H9 (cell line): Measurements from ENCODE around the gene JUP. TPM values are rescaled to one million over a fixed set of nuclear protein-coding genes. Genes with fewer than 3 reads are reported as not detected.
A peak's percentile ranks its signal among the peaks of the same experiment; 100 is the strongest.
"Not testable (repeated sequence)": the region's sequence is repeated elsewhere in the genome, so short reads cannot be mapped to it uniquely, and the experiment has no call there.

Source experiments
- DNase-seq: peaks from one replicate; pipeline ENCODE4 v3.0.0-alpha.2; 2017
- H2AFZ ChIP-seq: one replicate; pipeline ENCODE4 v1.6.1; 2013; ENCODE audit warnings: mild to moderate bottlenecking, low read length, control low read depth, moderate library complexity
- H2AK5ac ChIP-seq: 2 replicates; pipeline ENCODE4 v1.6.1; 2013; ENCODE audit warnings: low read length, control low read depth, mixed read lengths; ENCODE audit not compliant: insufficient read length
- H2BK120ac ChIP-seq: one replicate; pipeline ENCODE4 v1.6.1; 2013; ENCODE audit warnings: low read depth, mild to moderate bottlenecking, low read length, control low read depth, inconsistent platforms; ENCODE audit not compliant: poor library complexity, severe bottlenecking
- H2BK12ac ChIP-seq: 2 replicates; pipeline ENCODE4 v1.6.1; 2013; ENCODE audit warnings: low read length, control low read depth, mixed read lengths, low read depth; ENCODE audit not compliant: insufficient read length
- H2BK15ac ChIP-seq: 2 replicates; pipeline ENCODE4 v1.6.1; 2013; ENCODE audit warnings: low read depth, low read length, control low read depth
- H2BK20ac ChIP-seq: one replicate; pipeline ENCODE4 v1.6.1; 2013; ENCODE audit warnings: low read depth, mild to moderate bottlenecking, low read length, control low read depth, inconsistent platforms; ENCODE audit not compliant: poor library complexity, severe bottlenecking
- H2BK5ac ChIP-seq: 2 replicates; pipeline ENCODE4 v1.6.1; 2013; ENCODE audit warnings: low read length, control low read depth, mixed read lengths; ENCODE audit not compliant: insufficient read length
- H3K14ac ChIP-seq: 2 replicates; pipeline ENCODE4 v1.6.1; 2013; ENCODE audit warnings: low read length, control low read depth; ENCODE audit not compliant: insufficient read depth
- H3K18ac ChIP-seq: 2 replicates; pipeline ENCODE4 v1.6.1; 2013; ENCODE audit warnings: low read depth, mild to moderate bottlenecking, mixed read lengths, low read length, control low read depth; ENCODE audit not compliant: insufficient read length
- H3K23ac ChIP-seq: 2 replicates; pipeline ENCODE4 v1.6.1; 2013; ENCODE audit warnings: low read length, control low read depth, mixed read lengths, low read depth; ENCODE audit not compliant: insufficient read length
- H3K23me2 ChIP-seq: 2 replicates; pipeline ENCODE4 v1.6.1; 2013; ENCODE audit warnings: low read depth, mild to moderate bottlenecking, mixed read lengths, low read length, control low read depth; ENCODE audit not compliant: insufficient read length, poor library complexity, severe bottlenecking
- H3K27ac ChIP-seq: 2 replicates; pipeline ENCODE4 v1.5.1; 2013; ENCODE audit warnings: low read length, control low read depth, mixed read lengths, low read depth; ENCODE audit not compliant: insufficient read length
- H3K27me3 ChIP-seq: 2 replicates; pipeline ENCODE4 v1.6.1; 2013; ENCODE audit warnings: low read length, control low read depth, inconsistent platforms; ENCODE audit not compliant: insufficient read depth
- H3K4ac ChIP-seq: 2 replicates; pipeline ENCODE4 v1.6.1; 2013; ENCODE audit warnings: low read depth, mild to moderate bottlenecking, control low read depth, inconsistent platforms, low read length, moderate library complexity
- H3K4me1 ChIP-seq: 2 replicates; pipeline ENCODE4 v1.6.1; 2013; ENCODE audit warnings: low read length, control low read depth, inconsistent platforms; ENCODE audit not compliant: insufficient read depth
- H3K4me2 ChIP-seq: 2 replicates; pipeline ENCODE4 v1.6.1; 2013; ENCODE audit warnings: low read length, control low read depth, mixed read lengths; ENCODE audit not compliant: insufficient read length, insufficient read depth
- H3K56ac ChIP-seq: 2 replicates; pipeline ENCODE4 v1.6.1; 2013; ENCODE audit warnings: low read depth, mild to moderate bottlenecking, mixed read lengths, low read length, control low read depth; ENCODE audit not compliant: insufficient read length
- H3K79me1 ChIP-seq: 2 replicates; pipeline ENCODE4 v1.6.1; 2013; ENCODE audit warnings: low read depth, mild to moderate bottlenecking, moderate library complexity, low read length, control low read depth, inconsistent platforms; ENCODE audit not compliant: insufficient read depth, poor library complexity, severe bottlenecking
- H3K79me2 ChIP-seq: 2 replicates; pipeline ENCODE4 v1.6.1; 2013; ENCODE audit warnings: low read length, control low read depth, inconsistent platforms; ENCODE audit not compliant: insufficient read depth
- H3K9ac ChIP-seq: 2 replicates; pipeline ENCODE4 v1.6.1; 2013; ENCODE audit warnings: low read length, control low read depth, mixed read lengths; ENCODE audit not compliant: insufficient read length; ENCODE audit errors: extremely low read depth
- H3K9me3 ChIP-seq: one replicate; pipeline ENCODE4 v1.6.1; 2013; ENCODE audit warnings: low read depth, low read length, inconsistent platforms; ENCODE audit not compliant: control insufficient read depth
- H3T11ph ChIP-seq: one replicate; pipeline ENCODE4 v1.6.1; 2013; ENCODE audit warnings: mild to moderate bottlenecking, low read length, control low read depth, inconsistent platforms
- H4K20me1 ChIP-seq: one replicate; pipeline ENCODE4 v1.6.1; 2013; ENCODE audit not compliant: control insufficient read depth, insufficient read length, insufficient read depth
- H4K5ac ChIP-seq: 2 replicates; pipeline ENCODE4 v1.6.1; 2013; ENCODE audit warnings: low read depth, mild to moderate bottlenecking, mixed read lengths, low read length, control low read depth; ENCODE audit not compliant: insufficient read length
- H4K8ac ChIP-seq: replicated peaks from 2 replicates; pipeline ENCODE4 v1.6.1; 2013; ENCODE audit warnings: low read length, control low read depth, mixed read lengths, low read depth; ENCODE audit not compliant: insufficient read length
- H4K91ac ChIP-seq: 2 replicates; pipeline ENCODE4 v1.6.1; 2013; ENCODE audit warnings: low read depth, mild to moderate bottlenecking, moderate library complexity, mixed read lengths, low read length, control low read depth; ENCODE audit not compliant: insufficient read length
- H3K27ac Mint-ChIP-seq, 3 experiments: 2 replicates in 2 of 3; 3 replicates in 1 of 3; pipeline ENCODE4 v1.8.0; 2020 to 2021; ENCODE audit warnings: mixed read lengths in 3 of 3, mild to moderate bottlenecking in 1 of 3, moderate library complexity in 1 of 3
- H3K27me3 Mint-ChIP-seq: 2 replicates; pipeline ENCODE4 v1.8.0; 2021; ENCODE audit warnings: low read depth, mild to moderate bottlenecking, moderate library complexity, mixed read lengths
- H3K36me3 Mint-ChIP-seq, 3 experiments: 2 replicates in 2 of 3; 3 replicates in 1 of 3; pipeline ENCODE4 v1.8.0; 2020 to 2021; ENCODE audit warnings: low read depth in 3 of 3, mixed read lengths in 3 of 3; ENCODE audit not compliant: insufficient read depth in 1 of 3
- H3K4me1 Mint-ChIP-seq, 2 experiments: 2 replicates each; pipeline ENCODE4 v1.8.0; 2020; ENCODE audit warnings: mixed read lengths in 2 of 2
- H3K4me3 Mint-ChIP-seq, 2 experiments: 2 replicates in 1 of 2; 3 replicates in 1 of 2; pipeline ENCODE4 v1.8.0; 2020 to 2021; ENCODE audit warnings: mild to moderate bottlenecking in 2 of 2, mixed read lengths in 2 of 2, moderate library complexity in 1 of 2
- H3K9me3 Mint-ChIP-seq, 2 experiments: 2 replicates in 1 of 2; 3 replicates in 1 of 2; pipeline ENCODE4 v1.8.0; 2020; ENCODE audit warnings: mild to moderate bottlenecking in 2 of 2, mixed read lengths in 2 of 2, moderate library complexity in 1 of 2
- WGBS: extraction: QIAGEN DNeasy Blood & Tissue Kit; methylation state at CpG from one replicate; pipeline ENCODE4 v1.1.7; 2013; ENCODE audit warnings: missing lambda C conversion rate, low lambda C conversion rate, mixed read lengths; ENCODE audit not compliant: insufficient read length; ENCODE audit errors: extremely low coverage; 5-methylcytosine and 5-hydroxymethylcytosine counted together
- total RNA-seq: library from RNA; stranded (reverse); gene quantifications from 2 replicates; pipeline ENCODE4 v1.2.1, GENCODE V29; 2021
- TF ChIP-seq, protein P1 (sequence below): fragments of 200-600 bp; sonication (generic); conservative IDR thresholded peaks from 3 replicates; pipeline ENCODE4 v1.8.0; 2021; ENCODE audit warnings: antibody characterized with exemption, mild to moderate bottlenecking

Gene JUP
- total RNA-seq, 1 experiment from 2014 or later = 90.1 TPM

DNA sequence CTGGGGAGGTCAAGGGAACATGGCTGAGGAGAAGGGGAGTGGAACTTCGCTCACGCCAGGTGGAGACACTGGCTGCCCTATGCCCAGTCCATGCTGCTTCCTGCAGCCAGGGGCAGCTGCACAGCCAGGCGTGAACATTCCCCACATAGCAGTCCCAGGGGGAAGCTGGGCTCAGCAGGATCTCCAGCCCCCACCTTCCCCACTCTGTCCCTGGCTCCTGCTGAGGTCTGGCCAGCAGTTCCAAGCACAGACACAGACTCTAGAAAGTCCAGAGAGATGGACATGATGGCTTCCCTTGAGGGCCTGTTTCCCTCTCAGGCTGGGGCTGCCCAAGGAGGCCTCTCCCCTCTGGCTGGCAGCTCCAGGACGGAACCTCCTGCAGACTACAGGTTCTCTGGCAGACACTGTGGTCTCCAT lies 9.3 kb downstream of the JUP start:
- no peak overlapping the region for H3K23ac ChIP-seq
- no peak overlapping the region for H3K4me2 ChIP-seq
- no peak overlapping the region for H3K56ac ChIP-seq
- peak; percentile 77 for DNase-seq
- no peak overlapping the region for H4K91ac ChIP-seq
- no peak overlapping the region for H3K27ac ChIP-seq
- no peak overlapping the region for H3K4me3 Mint-ChIP-seq
- no CpG with 5 or more reads among the region's 4 CpGs for WGBS
- H2AK5ac ChIP-seq = no peak overlapping the region
- H3K4me1 ChIP-seq = peaks cover 2% of the 10 kb centered on the region; the same call in 1 of the 2 replicates
- H3K9ac ChIP-seq = no peak overlapping the region
- H2BK5ac ChIP-seq = no peak overlapping the region
- no peak overlapping the region for H2BK12ac ChIP-seq
- H2AFZ ChIP-seq = no peak overlapping the region
- no peaks in the 10 kb centered on the region for H4K20me1 ChIP-seq
- H3K79me1 ChIP-seq = no peaks in the 10 kb centered on the region
- H2BK120ac ChIP-seq = no peak overlapping the region
- peaks cover 5 to 19% (median 14%) of the 10 kb centered on the region in 3 experiments for H3K36me3 Mint-ChIP-seq
- H3K79me2 ChIP-seq = no peaks in the 10 kb centered on the region; the same call in 1 of the 2 replicates
- no peaks in the 10 kb centered on the region for H3K9me3 ChIP-seq
- no peaks in the 10 kb centered on the region for H3K23me2 ChIP-seq
- H3K14ac ChIP-seq = no peak overlapping the region
- no peak overlapping the region for H3T11ph ChIP-seq
- H4K8ac ChIP-seq = no peak overlapping the region
- no peak overlapping the region for H3K4ac ChIP-seq
- no peaks in the 10 kb centered on the region for H3K27me3 Mint-ChIP-seq
- H3K27ac Mint-ChIP-seq = peak overlapping the region in 1 of 3 experiments; percentile 31; a peak in 2 of 7 replicates
- no peak overlapping the region for H2BK15ac ChIP-seq
- no peak overlapping the region for H2BK20ac ChIP-seq
- no peak overlapping the region for H3K18ac ChIP-seq
- H4K5ac ChIP-seq = no peak overlapping the region
- TF ChIP-seq, protein P1, sequence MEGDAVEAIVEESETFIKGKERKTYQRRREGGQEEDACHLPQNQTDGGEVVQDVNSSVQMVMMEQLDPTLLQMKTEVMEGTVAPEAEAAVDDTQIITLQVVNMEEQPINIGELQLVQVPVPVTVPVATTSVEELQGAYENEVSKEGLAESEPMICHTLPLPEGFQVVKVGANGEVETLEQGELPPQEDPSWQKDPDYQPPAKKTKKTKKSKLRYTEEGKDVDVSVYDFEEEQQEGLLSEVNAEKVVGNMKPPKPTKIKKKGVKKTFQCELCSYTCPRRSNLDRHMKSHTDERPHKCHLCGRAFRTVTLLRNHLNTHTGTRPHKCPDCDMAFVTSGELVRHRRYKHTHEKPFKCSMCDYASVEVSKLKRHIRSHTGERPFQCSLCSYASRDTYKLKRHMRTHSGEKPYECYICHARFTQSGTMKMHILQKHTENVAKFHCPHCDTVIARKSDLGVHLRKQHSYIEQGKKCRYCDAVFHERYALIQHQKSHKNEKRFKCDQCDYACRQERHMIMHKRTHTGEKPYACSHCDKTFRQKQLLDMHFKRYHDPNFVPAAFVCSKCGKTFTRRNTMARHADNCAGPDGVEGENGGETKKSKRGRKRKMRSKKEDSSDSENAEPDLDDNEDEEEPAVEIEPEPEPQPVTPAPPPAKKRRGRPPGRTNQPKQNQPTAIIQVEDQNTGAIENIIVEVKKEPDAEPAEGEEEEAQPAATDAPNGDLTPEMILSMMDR = no peak
- H3K9me3 Mint-ChIP-seq = no peaks in the 10 kb centered on the region
- H3K4me1 Mint-ChIP-seq = peaks cover 57 to 65% of the 10 kb centered on the region in 2 experiments
- H3K27me3 ChIP-seq = no peaks in the 10 kb centered on the region

DNA sequence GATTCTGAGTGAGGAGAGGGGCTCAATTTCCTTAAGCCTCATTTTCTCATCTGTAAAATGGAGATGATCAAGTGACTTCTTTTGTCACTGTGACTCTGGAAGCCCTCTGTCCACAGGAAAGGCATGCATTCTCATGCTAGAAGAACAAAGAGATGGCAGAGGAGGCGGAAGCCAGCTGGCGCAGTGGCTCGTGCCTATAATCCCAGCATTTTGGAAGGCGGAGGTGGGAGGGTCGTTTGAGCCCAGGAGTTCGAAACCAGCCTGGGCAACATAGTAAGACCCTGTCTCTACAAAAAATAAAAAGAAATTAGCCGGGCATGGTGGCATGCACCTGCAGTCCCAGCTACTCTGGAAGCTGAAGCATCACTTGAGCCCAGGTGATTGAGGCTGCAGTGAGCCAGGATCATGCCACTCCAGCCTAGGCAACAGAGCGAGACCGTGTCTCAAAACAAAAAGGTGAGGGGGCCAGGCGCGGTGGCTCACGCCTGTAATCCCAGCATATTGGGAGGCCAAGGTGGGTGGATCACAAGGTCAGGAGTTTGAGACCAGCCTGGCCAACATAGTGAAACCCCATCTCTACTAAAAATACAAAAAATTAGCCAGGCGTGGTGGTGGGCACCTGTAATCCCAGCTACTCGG lies 10.1 kb downstream of the JUP start:
- Mint-ChIP-seq H3K4me3 (peak overlapping the region in 1 of 2 experiments; percentile 29; a peak in 1 of 5 replicates), H3K27ac (peak overlapping the region; percentile 21 to 96 (median 95); a peak in 6 of 7 replicates), H3K36me3 (peaks cover 4 to 16% (median 10%) of the 10 kb centered on the region in 3 experiments), H3K4me1 (peaks cover 53 to 63% of the 10 kb centered on the region in 2 experiments)
- not testable (repeated sequence) for H2BK120ac ChIP-seq, H3K23ac ChIP-seq, H3K9me3 ChIP-seq, H2BK20ac ChIP-seq, H3K9ac ChIP-seq, H2AK5ac ChIP-seq, H3K4me2 ChIP-seq, H2BK12ac ChIP-seq, H4K20me1 ChIP-seq, H3K18ac ChIP-seq, H4K8ac ChIP-seq, H2AFZ ChIP-seq, H3K4me1 ChIP-seq, H3K23me2 ChIP-seq, H3K79me2 ChIP-seq, H2BK5ac ChIP-seq, H3K79me1 ChIP-seq, H3K9me3 Mint-ChIP-seq, H4K5ac ChIP-seq, H3K56ac ChIP-seq, H4K91ac ChIP-seq, H3K4ac ChIP-seq, H3K27me3 ChIP-seq, H3T11ph ChIP-seq, H3K27ac ChIP-seq, H3K27me3 Mint-ChIP-seq, H2BK15ac ChIP-seq
- H3K14ac ChIP-seq = peak overlapping the region; percentile 38; the same call in 1 of the 2 replicates
- DNase-seq = peak; percentile 66
- no CpG with 5 or more reads among the region's 14 CpGs for WGBS
